ENCODE data around the gene SLX9.

The SLX9 gene

GRCh38 chr21:44913425-44914175 lies 26.2 kb upstream of the SLX9 start:
- Histone ChIP-seq H2AFZ (ENCODE audit: low read length) (no peak overlapping the region), H3K36me3 (ENCODE audit: insufficient read depth, low read length) (no peaks in the 10 kb centered on the region), H3K79me2 (ENCODE audit: insufficient read depth, low read length) (no peaks in the 10 kb centered on the region), H3K27ac (ENCODE audit: low read depth, low read length, poor library complexity, severe bottlenecking) (no peak overlapping the region), H4K20me1 (ENCODE audit: insufficient read depth, low read length) (no peaks in the 10 kb centered on the region), H3K4me2 (ENCODE audit: low read length) (peak overlapping the region; percentile 16; the same call in 1 of the 2 replicates), H3K27me3 (ENCODE audit: insufficient read depth, low read length) (0 out of 2 replicates have a peak, but pooled peaks cover 4% of the 10 kb centered on the region), H3K4me3 (ENCODE audit: low read depth, low read length, poor library complexity, severe bottlenecking) (no peak overlapping the region), H3K4me1 (ENCODE audit: insufficient read depth, low read length, severe bottlenecking) (peaks cover 22% of the 10 kb centered on the region), H3F3A (ENCODE audit: insufficient read depth, low read length) (no peaks in the 10 kb centered on the region), H3K9me3 (ENCODE audit: low read length) (no peaks in the 10 kb centered on the region), H3K9me2 (ENCODE audit: low read depth, low read length) (no peaks in the 10 kb centered on the region), H3K9ac (ENCODE audit: low read length) (no peak overlapping the region)
- TF ChIP-seq EZH2 (IDR thresholded peaks at IDR 0.05; ENCODE audit: borderline replicate concordance, low read length) (no peak), CTCF (IDR thresholded peaks at IDR 0.05; ENCODE audit: low read length) (no peak)

GRCh38 chr21:44914176-44914874 lies 25.5 kb upstream of the SLX9 start:
- TF ChIP-seq EZH2 (IDR thresholded peaks at IDR 0.05; ENCODE audit: borderline replicate concordance, low read length) = no peak
- TF ChIP-seq CTCF (IDR thresholded peaks at IDR 0.05; ENCODE audit: low read length) = no peak
- peaks cover 22% of the 10 kb centered on the region for H3K4me1 ChIP-seq (ENCODE audit: insufficient read depth, low read length, severe bottlenecking)

GRCh38 chr21:44916965-44917364 lies 22.9 kb upstream of the SLX9 start:
- Histone ChIP-seq H3K79me2 (ENCODE audit: insufficient read depth, low read length) (no peaks in the 10 kb centered on the region), H3K9me3 (ENCODE audit: low read length) (no peaks in the 10 kb centered on the region), H3K4me1 (ENCODE audit: insufficient read depth, low read length, severe bottlenecking) (peaks cover 20% of the 10 kb centered on the region), H3K27ac (ENCODE audit: low read depth, low read length, poor library complexity, severe bottlenecking) (no peak overlapping the region), H3K9ac (ENCODE audit: low read length) (no peak overlapping the region), H3F3A (ENCODE audit: insufficient read depth, low read length) (no peaks in the 10 kb centered on the region), H3K36me3 (ENCODE audit: insufficient read depth, low read length) (no peaks in the 10 kb centered on the region), H2AFZ (ENCODE audit: low read length) (no peak overlapping the region), H4K20me1 (ENCODE audit: insufficient read depth, low read length) (no peaks in the 10 kb centered on the region), H3K4me3 (ENCODE audit: low read depth, low read length, poor library complexity, severe bottlenecking) (no peak overlapping the region), H3K9me2 (ENCODE audit: low read depth, low read length) (no peaks in the 10 kb centered on the region), H3K4me2 (ENCODE audit: low read length) (no peak overlapping the region), H3K27me3 (ENCODE audit: insufficient read depth, low read length) (peaks cover 15% of the 10 kb centered on the region; the same call in 1 of the 2 replicates)
- no peak for TF ChIP-seq CTCF (IDR thresholded peaks at IDR 0.05; ENCODE audit: low read length)
- TF ChIP-seq EZH2 (IDR thresholded peaks at IDR 0.05; ENCODE audit: borderline replicate concordance, low read length) = no peak

More at GRCh38 chr21:44914176-44914874, 25.5 kb upstream of the SLX9 start:
- peak overlapping the region; percentile 10 for H3K4me3 ChIP-seq (ENCODE audit: low read depth, low read length, poor library complexity, severe bottlenecking)
- peaks cover 6% of the 10 kb centered on the region; the same call in 1 of the 2 replicates for H3K27me3 ChIP-seq (ENCODE audit: insufficient read depth, low read length)
- no peak overlapping the region for H2AFZ ChIP-seq (ENCODE audit: low read length)
- H3F3A ChIP-seq (ENCODE audit: insufficient read depth, low read length) = no peaks in the 10 kb centered on the region
- no peaks in the 10 kb centered on the region for H3K36me3 ChIP-seq (ENCODE audit: insufficient read depth, low read length)
- no peaks in the 10 kb centered on the region for H3K9me2 ChIP-seq (ENCODE audit: low read depth, low read length)
- H3K4me2 ChIP-seq (ENCODE audit: low read length) = peak overlapping the region; percentile 16; the same call in 1 of the 2 replicates
- H3K27ac ChIP-seq (ENCODE audit: low read depth, low read length, poor library complexity, severe bottlenecking) = no peak overlapping the region
- H3K9ac ChIP-seq (ENCODE audit: low read length) = no peak overlapping the region
- no peaks in the 10 kb centered on the region for H4K20me1 ChIP-seq (ENCODE audit: insufficient read depth, low read length)
- no peaks in the 10 kb centered on the region for H3K79me2 ChIP-seq (ENCODE audit: insufficient read depth, low read length)
- no peaks in the 10 kb centered on the region for H3K9me3 ChIP-seq (ENCODE audit: low read length)
